Stimulated activated CD4-positive, alpha-beta T cell treated with anti-CD3 and anti-CD28 coated beads, Interleukin-15, amount 100 ng/mL, for 24 hours (primary cell): ENCODE data around the gene NKX3-2.

Experiments
- DNase-seq: peaks from one replicate; pipeline ENCODE4 v3.0.0-alpha.2; 2020

The NKX3-2 gene

DNA sequence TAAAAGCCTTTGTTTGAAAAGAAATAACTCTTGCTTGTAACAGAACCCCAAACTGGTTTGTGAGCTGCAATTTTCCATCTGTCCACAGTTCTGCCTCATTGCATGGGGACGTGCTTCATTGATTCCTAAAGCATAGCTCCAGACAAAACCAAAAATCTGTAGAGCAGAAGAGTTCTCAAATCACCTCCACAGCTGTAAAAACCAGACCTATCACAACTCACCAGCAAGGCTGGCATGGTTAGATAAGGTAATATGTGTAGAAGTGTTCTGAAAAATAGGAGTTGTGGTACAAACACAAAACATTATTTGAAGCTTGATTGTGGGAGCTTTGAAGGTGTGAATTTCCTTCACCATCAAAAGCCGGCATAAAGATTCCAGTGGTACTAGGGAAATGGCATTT is 47.7 kb downstream of the NKX3-2 start:
- DNase-seq = no peak

DNA sequence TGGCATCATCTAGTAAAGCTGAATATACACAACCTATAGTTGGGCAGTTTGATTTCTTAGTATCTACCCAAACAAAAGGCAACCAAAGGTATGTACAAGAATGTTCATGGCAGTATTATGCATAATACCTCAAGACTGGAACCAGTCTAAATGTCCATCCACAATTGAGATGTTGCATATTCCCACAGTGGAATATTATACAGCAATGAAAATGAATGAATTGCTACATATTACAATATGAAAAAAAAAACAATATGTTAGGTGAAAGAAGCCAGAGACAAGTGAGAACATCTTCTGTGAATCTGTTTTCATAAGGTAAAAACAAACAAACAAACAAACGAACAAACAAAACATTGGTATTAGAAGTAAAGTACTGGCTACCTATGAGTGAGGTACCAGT is 48.6 kb downstream of the NKX3-2 start:
- no peak for DNase-seq

DNA sequence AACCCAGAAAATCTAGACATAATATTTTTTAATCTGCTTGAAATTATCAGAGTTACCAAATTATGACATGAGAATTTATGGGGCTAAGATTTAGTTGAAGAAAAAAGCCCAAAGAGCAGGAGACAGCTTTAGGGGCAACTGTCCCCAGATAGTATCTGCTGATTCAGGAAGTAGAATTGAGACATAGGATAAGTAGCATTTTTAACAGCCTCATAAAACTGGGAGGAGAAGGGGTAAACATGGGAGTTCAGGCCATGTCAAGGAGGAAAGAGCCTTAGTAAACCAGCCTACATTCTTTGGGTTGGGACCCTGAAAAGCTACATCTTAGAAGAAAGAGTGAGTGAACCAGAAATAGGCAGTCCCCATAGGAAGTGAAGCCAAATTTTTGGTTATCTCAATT is 50.5 kb downstream of the NKX3-2 start:
- no peak for DNase-seq

GRCh38 chr4:13492747-13493146 is 51.6 kb downstream of the NKX3-2 start:
- no peak for DNase-seq
